ENCODE data around the gene CDK5R2.
"Not testable (repeated sequence)": the region's sequence is repeated elsewhere in the genome, so short reads cannot be mapped to it uniquely, and the experiment has no call there.

CDK5R2 gene

GRCh38 chr2:218959141-218959731 is at the start of gene CDK5R2:
Gene CDK5R2, plus strand, starts transcription at chr2:218959666. Its CDS starts 155 bp downstream, at chr2:218959821.
- DNase-seq = peak; percentile 73 to 95

GRCh38 chr2:218910741-218911140 is 48.7 kb upstream of the CDK5R2 start:
- DNase-seq = no peak

GRCh38 chr2:218920504-218920903 is 39.0 kb upstream of the CDK5R2 start:
- DNase-seq = no peak

- no peak for DNase-seq
Measured at GRCh38 chr2:218924757-218925156, 34.7 kb upstream of the CDK5R2 start.

- no peak for DNase-seq
Measured at GRCh38 chr2:218925434-218925833, 34.0 kb upstream of the CDK5R2 start.

- DNase-seq = no peak
Measured at GRCh38 chr2:218927422-218927821, 32.0 kb upstream of the CDK5R2 start.

- no peak for DNase-seq
Measured at GRCh38 chr2:218927876-218928275, 31.6 kb upstream of the CDK5R2 start.

GRCh38 chr2:218930488-218930887 is 29.0 kb upstream of the CDK5R2 start:
- not testable (repeated sequence) for DNase-seq

- not testable (repeated sequence) for DNase-seq
Measured at GRCh38 chr2:218931751-218932150, 27.7 kb upstream of the CDK5R2 start.

GRCh38 chr2:218944759-218945404 is 14.6 kb upstream of the CDK5R2 start:
- no peak for DNase-seq

- no peak for DNase-seq
Measured at GRCh38 chr2:218946621-218947020, 12.8 kb upstream of the CDK5R2 start.

GRCh38 chr2:218952160-218952559 is 7.3 kb upstream of the CDK5R2 start:
- DNase-seq = no peak

- no peak for DNase-seq
Measured at GRCh38 chr2:218953366-218953954, 6.0 kb upstream of the CDK5R2 start.

GRCh38 chr2:218954541-218955300 is 4.7 kb upstream of the CDK5R2 start:
- no peak for DNase-seq

GRCh38 chr2:218956039-218956438 is 3.4 kb upstream of the CDK5R2 start:
- no peak for DNase-seq

GRCh38 chr2:218957671-218958070 is 1.8 kb upstream of the CDK5R2 start:
- no peak for DNase-seq

GRCh38 chr2:218958276-218958675 is 1.2 kb upstream of the CDK5R2 start:
- DNase-seq = no peak

- no peak for DNase-seq
Measured at GRCh38 chr2:218959761-218960308, 369 bp downstream of the CDK5R2 start.

- peak in 1 of 2 experiments; percentile 42 for DNase-seq
Measured at GRCh38 chr2:218960309-218961165, 1.1 kb downstream of the CDK5R2 start.

GRCh38 chr2:218961229-218961628 is 1.8 kb downstream of the CDK5R2 start:
- DNase-seq = no peak

GRCh38 chr2:218961651-218962570 is 2.4 kb downstream of the CDK5R2 start:
- DNase-seq = peak; percentile 25 to 48
